ENCODE results near the gene NR1H3.
"Not testable (repeated sequence)": the region's sequence is repeated elsewhere in the genome, so short reads cannot be mapped to it uniquely, and the experiment has no call there.

Gene NR1H3

GRCh38 chr11:47305734-47306483, 48.1 kb downstream of the NR1H3 start:
- no peak for DNase-seq (ENCODE audit: low read depth in 2 of 2, low spot score in 1 of 2)

- no peak for DNase-seq (ENCODE audit: low read depth in 2 of 2, low spot score in 1 of 2)
These were observed 48.7 kb downstream of the NR1H3 start for GRCh38 chr11:47306484-47306844.

GRCh38 chr11:47308050-47308823, 50.4 kb downstream of the NR1H3 start:
- no peak for DNase-seq (ENCODE audit: low read depth in 2 of 2, low spot score in 1 of 2)

- DNase-seq (ENCODE audit: low read depth in 2 of 2, low spot score in 1 of 2), result no peak
These were observed 57.2 kb downstream of the NR1H3 start for GRCh38 chr11:47314992-47315391.

- DNase-seq (ENCODE audit: low read depth in 2 of 2, low spot score in 1 of 2), result not testable (repeated sequence)
These were observed 58.7 kb downstream of the NR1H3 start for GRCh38 chr11:47316501-47316900.

GRCh38 chr11:47317064-47317828, 59.5 kb downstream of the NR1H3 start:
- DNase-seq (ENCODE audit: low read depth in 2 of 2, low spot score in 1 of 2), result no peak

GRCh38 chr11:47318166-47318565, 60.4 kb downstream of the NR1H3 start:
- no peak for DNase-seq (ENCODE audit: low read depth in 2 of 2, low spot score in 1 of 2)

Measured in stimulated activated CD8-positive, alpha-beta memory T cell treated with anti-CD3 and anti-CD28 coated beads, Interleukin-4, amount 100 ng/mL, for 4 hours (primary cell).